CD4-positive, alpha-beta T cell treated with Interleukin-21 for 1 hour (primary cell): ENCODE data around the gene ZNF723.
"Not testable (repeated sequence)": the region's sequence is repeated elsewhere in the genome, so short reads cannot be mapped to it uniquely, and the experiment has no call there.

ENCODE experiments used
- DNase-seq: peaks from one replicate; pipeline ENCODE4 v3.0.0-alpha.2; 2020

Gene ZNF723

GRCh38 chr19:22832031-22832762 lies at the start of gene ZNF723:
Gene ZNF723 (plus strand): TSS chr19:22832291. CDS start chr19:22832380, 89 bp downstream.
- no peak for DNase-seq

GRCh38 chr19:22783651-22784410 lies 48.3 kb upstream of the ZNF723 start, which contains the start of gene ZNF99:
Gene ZNF99 (minus strand): TSS chr19:22784151. CDS start chr19:22784016, 135 bp downstream.
- DNase-seq: peak; percentile 24

DNA sequence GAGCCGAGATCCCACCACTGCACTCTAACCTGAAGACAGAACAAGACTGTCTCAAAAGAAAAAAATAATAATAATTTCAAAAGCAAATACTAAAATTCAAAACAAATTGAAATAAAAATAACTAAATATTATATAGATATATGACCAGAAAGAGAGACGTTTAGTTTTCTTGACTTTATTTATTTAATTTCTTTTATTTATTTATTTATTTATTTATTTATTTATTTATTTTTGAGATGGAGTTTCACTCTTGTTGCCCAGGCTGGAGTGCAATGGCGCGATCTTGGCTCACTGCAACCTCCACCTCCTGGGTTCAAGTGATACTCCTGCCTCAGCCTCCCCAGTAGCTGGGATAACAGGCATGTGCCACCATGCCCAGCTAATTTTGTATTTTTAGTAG lies 39.2 kb upstream of the ZNF723 start:
- not testable (repeated sequence) for DNase-seq

- DNase-seq: no peak
These were observed 35.1 kb upstream of the ZNF723 start for GRCh38 chr19:22797040-22797439.

DNA sequence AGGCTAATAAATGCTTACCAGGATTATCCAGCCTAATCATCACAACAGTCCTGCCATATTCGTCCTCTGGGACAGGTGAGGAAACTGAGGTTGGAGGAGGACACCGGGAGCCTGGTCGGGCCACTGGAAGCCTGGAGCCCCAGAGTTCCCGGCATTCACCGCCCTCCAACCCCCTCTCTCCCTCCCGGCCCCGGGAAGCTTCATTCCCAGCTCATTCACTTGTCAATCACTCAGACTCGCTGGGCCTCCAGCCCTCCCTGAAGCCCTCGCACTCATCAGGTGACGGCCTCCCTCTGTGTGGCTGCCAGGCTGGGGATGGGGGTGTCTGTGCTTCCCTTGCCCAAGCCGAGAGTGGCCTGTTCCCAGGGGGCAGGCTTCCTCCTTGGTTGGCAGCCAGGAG lies 25.7 kb upstream of the ZNF723 start:
- DNase-seq: no peak

GRCh38 chr19:22807061-22807835 lies 24.8 kb upstream of the ZNF723 start:
- DNase-seq: no peak

DNA sequence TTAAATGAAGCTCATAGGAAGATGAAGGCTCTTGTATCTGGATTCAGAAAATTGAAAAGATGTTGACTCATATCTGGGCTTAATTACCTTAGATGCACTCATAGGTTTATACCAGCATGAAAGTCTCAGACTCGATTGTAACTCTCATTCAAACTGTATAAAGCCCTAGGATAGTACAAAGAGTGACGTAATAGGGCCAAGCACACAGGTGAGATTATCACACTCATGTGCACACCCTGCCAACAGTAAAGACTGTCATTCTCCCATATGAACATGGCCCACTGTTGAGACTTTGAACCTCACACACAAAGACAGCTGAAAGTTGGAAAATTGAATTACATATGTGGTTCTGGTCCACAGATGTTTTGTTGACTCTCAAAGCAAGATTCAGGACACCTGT lies 18.0 kb upstream of the ZNF723 start:
- no peak for DNase-seq

- DNase-seq: no peak
These were observed 880 bp upstream of the ZNF723 start for GRCh38 chr19:22831211-22831610.

- not testable (repeated sequence) for DNase-seq
These were observed 25.7 kb downstream of the ZNF723 start for GRCh38 chr19:22857713-22858320.

GRCh38 chr19:22882797-22883196 lies 50.7 kb downstream of the ZNF723 start:
- peak; percentile 4 for DNase-seq

DNA sequence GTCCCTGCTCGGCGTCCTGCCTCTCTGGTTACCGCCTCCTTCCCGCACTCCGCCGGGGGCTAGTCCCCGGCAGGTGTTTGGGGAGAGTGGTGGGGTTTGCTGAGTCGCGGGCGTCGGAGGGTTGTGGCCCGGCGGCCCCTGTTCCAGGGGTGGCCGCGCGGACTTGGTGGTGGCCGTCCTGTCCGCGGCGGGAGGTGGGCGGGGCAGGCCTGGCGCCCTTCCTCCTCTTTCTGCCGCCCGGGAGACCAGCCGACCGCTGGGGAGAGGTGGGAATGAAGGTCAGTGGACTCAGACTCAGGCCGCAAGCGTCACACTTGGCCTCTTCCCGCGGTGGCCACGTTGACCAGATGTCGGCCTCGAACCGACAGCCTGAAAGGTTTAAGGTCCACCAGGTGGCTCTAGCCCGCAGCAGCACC lies 61.8 kb downstream of the ZNF723 start:
- DNase-seq: no peak

GRCh38 chr19:22901431-22902130 lies 69.5 kb downstream of the ZNF723 start:
- no peak for DNase-seq
